ENCODE results near the gene SUN2. TPM values are rescaled to one million over a fixed set of nuclear protein-coding genes. Genes with fewer than 3 reads are reported as not detected.

The SUN2 gene
- total RNA-seq, 1 experiment from 2014 or later, result 45.1 TPM

GRCh38 chr22:38694940-38695339 lies 60.9 kb downstream of the SUN2 start:
- POLR2A ChIA-PET, result no interaction called here
- CTCF ChIA-PET, result interaction anchor here (0.7 kb wide), 1 partner anchor 14 kb away, joined by 4 read pairs; no protein-coding TSS in a partner anchor
- intact Hi-C loops (cut with micrococcal nuclease; ENCODE audit: unreplicated experiment), result no loop called here
- BruUV-seq (replicated peaks), result no TSS peak
- DNase-seq (ENCODE audit: low read depth, low spot score) (no peak), ATAC-seq (no peak)
- Histone ChIP-seq H3K27me3 (ENCODE audit: control insufficient read depth, insufficient read depth, low read length) (no peaks in the 10 kb centered on the region), H3K36me3 (ENCODE audit: control insufficient read depth, insufficient read depth, low read length) (no peaks in the 10 kb centered on the region), H3K4me1 (ENCODE audit: control insufficient read depth, insufficient read depth, low read length) (peaks cover 19% of the 10 kb centered on the region), H3K27ac (ENCODE audit: low read length) (no peak overlapping the region), H3K9me3 (ENCODE audit: control insufficient read depth, insufficient read depth, low read depth, low read length) (no peaks in the 10 kb centered on the region), H3K4me3 (ENCODE audit: low read depth in 2 of 2, low read length in 2 of 2) (no peak overlapping the region)
- TF ChIP-seq REST (IDR thresholded peaks at IDR 0.05; ENCODE audit: insufficient read depth in 1 of 2, low read depth in 2 of 2, low read length in 1 of 2) (no peak), TCF7L2 (IDR thresholded peaks at IDR 0.05; ENCODE audit: low read depth, low read length) (no peak), CTCF (IDR thresholded peaks at IDR 0.05) (no peak), SIN3A (IDR thresholded peaks at IDR 0.05; ENCODE audit: borderline replicate concordance, insufficient read depth, low read depth, low read length) (no peak), POLR2AphosphoS5 (IDR thresholded peaks at IDR 0.05; ENCODE audit: low read depth, low read length) (no peak)
- in situ Hi-C loops (cut with HindIII; ENCODE audit: low pct_unique_long_range_greater_than_20kb, low sequenced_read_pairs), result no loop called here

GRCh38 chr22:38694049-38694448 lies 61.7 kb downstream of the SUN2 start:
- intact Hi-C loops (cut with micrococcal nuclease; ENCODE audit: unreplicated experiment) (no loop called here), in situ Hi-C loops (cut with HindIII; ENCODE audit: low pct_unique_long_range_greater_than_20kb, low sequenced_read_pairs) (no loop called here)
- POLR2A ChIA-PET, result no interaction called here
- H3K4me1 ChIP-seq (ENCODE audit: control insufficient read depth, insufficient read depth, low read length), result peaks cover 19% of the 10 kb centered on the region
- H3K9me3 ChIP-seq (ENCODE audit: control insufficient read depth, insufficient read depth, low read depth, low read length), result no peaks in the 10 kb centered on the region
- CTCF ChIA-PET, result no interaction called here
- H3K27me3 ChIP-seq (ENCODE audit: control insufficient read depth, insufficient read depth, low read length), result no peaks in the 10 kb centered on the region
- no peak overlapping the region for H3K27ac ChIP-seq (ENCODE audit: low read length)
- TF ChIP-seq POLR2AphosphoS5 (IDR thresholded peaks at IDR 0.05; ENCODE audit: low read depth, low read length), result no peak
- no peak for TF ChIP-seq TCF7L2 (IDR thresholded peaks at IDR 0.05; ENCODE audit: low read depth, low read length)
- TF ChIP-seq REST (IDR thresholded peaks at IDR 0.05; ENCODE audit: insufficient read depth in 1 of 2, low read depth in 2 of 2, low read length in 1 of 2), result no peak
- TF ChIP-seq CTCF (IDR thresholded peaks at IDR 0.05), result no peak
- TF ChIP-seq SIN3A (IDR thresholded peaks at IDR 0.05; ENCODE audit: borderline replicate concordance, insufficient read depth, low read depth, low read length), result no peak
- BruUV-seq (replicated peaks), result no TSS peak
- H3K4me3 ChIP-seq (ENCODE audit: low read depth in 2 of 2, low read length in 2 of 2), result no peak overlapping the region
- DNase-seq (ENCODE audit: low read depth, low spot score) (no peak), ATAC-seq (no peak)
- H3K36me3 ChIP-seq (ENCODE audit: control insufficient read depth, insufficient read depth, low read length), result no peaks in the 10 kb centered on the region
